DND-41 (cell line): ENCODE data around the gene SLC30A3.

ENCODE experiments used
- CTCF ChIP-seq: IDR thresholded peaks from 2 replicates; pipeline ENCODE4 v1.5.1; 2012; ENCODE audit warnings: borderline replicate concordance, low read length, moderate library complexity, mild to moderate bottlenecking; ENCODE audit not compliant: poor library complexity, severe bottlenecking; ENCODE audit errors: extremely low read depth
- EZH2 ChIP-seq: IDR thresholded peaks from 3 replicates; pipeline ENCODE4 v1.6.1; 2012; ENCODE audit warnings: borderline replicate concordance, low read depth, mild to moderate bottlenecking, moderate library complexity, low read length, inconsistent platforms; ENCODE audit not compliant: severe bottlenecking

- TF ChIP-seq CTCF (no peak), EZH2 (no peak)
These were observed 12.6 kb upstream of the SLC30A3 start, which contains the start of gene DNAJC5G for GRCh38 chr2:27275211-27276150.
